ENCODE data around the gene RAPGEF3. TPM values are rescaled to one million over a fixed set of nuclear protein-coding genes. Genes with fewer than 3 reads are reported as not detected.

The RAPGEF3 gene
- total RNA-seq, 6 donors from 2014 or later: 19.0 to 94.0 (median 52.1) TPM

GRCh38 chr12:47733142-47733541 lies 25.5 kb downstream of the RAPGEF3 start:
- no peak for TF ChIP-seq POLR2A (IDR thresholded peaks at IDR 0.05)
- no peak for TF ChIP-seq CTCF (IDR thresholded peaks at IDR 0.05)
- no peak for TF ChIP-seq POLR2AphosphoS5 (IDR thresholded peaks at IDR 0.05)
- no peak for TF ChIP-seq EP300 (IDR thresholded peaks at IDR 0.05)
- Histone ChIP-seq H3K27ac (no peak overlapping the region), H3K9me3 (no peaks in the 10 kb centered on the region), H3K4me3 (no peak overlapping the region), H3K27me3 (no peaks in the 10 kb centered on the region), H3K4me1 (peaks cover 24 to 42% (median 29%) of the 10 kb centered on the region in 4 donors), H3K36me3 (peaks cover 0 to 1% (median 0%) of the 10 kb centered on the region in 4 donors)
- WGBS, 2 donors: 82% methylated on average over 4 of the region's 4 CpGs; no CpG with 5 or more reads in 1 of the 2 donors
- DNase-seq: no peak
- ATAC-seq (ENCODE audit: low FRiP score in 2 of 2): no peak

- Histone ChIP-seq H3K27me3 (no peaks in the 10 kb centered on the region), H3K4me3 (no peak overlapping the region), H3K4me1 (peaks cover 18 to 36% (median 24%) of the 10 kb centered on the region in 4 donors), H3K9me3 (no peaks in the 10 kb centered on the region), H3K36me3 (no peaks in the 10 kb centered on the region), H3K27ac (no peak overlapping the region)
- ATAC-seq (ENCODE audit: low FRiP score in 2 of 2): no peak
- TF ChIP-seq POLR2A (IDR thresholded peaks at IDR 0.05) (no peak), POLR2AphosphoS5 (IDR thresholded peaks at IDR 0.05) (no peak), CTCF (IDR thresholded peaks at IDR 0.05) (no peak), EP300 (IDR thresholded peaks at IDR 0.05) (no peak)
- DNase-seq: no peak
- 67 to 78% methylated on average over 2 of the region's 2 CpGs for WGBS, 2 donors
Measured at GRCh38 chr12:47732504-47732903, 26.2 kb downstream of the RAPGEF3 start.

GRCh38 chr12:47731723-47732122 lies 27.0 kb downstream of the RAPGEF3 start:
- WGBS, 2 donors: 78 to 86% methylated on average over 5 of the region's 5 CpGs
- no peak for ATAC-seq (ENCODE audit: low FRiP score in 2 of 2)
- Histone ChIP-seq H3K4me1 (peaks cover 10 to 30% (median 19%) of the 10 kb centered on the region in 4 donors), H3K27me3 (no peaks in the 10 kb centered on the region), H3K36me3 (no peaks in the 10 kb centered on the region), H3K9me3 (no peaks in the 10 kb centered on the region), H3K27ac (no peak overlapping the region), H3K4me3 (no peak overlapping the region)
- no peak for TF ChIP-seq EP300 (IDR thresholded peaks at IDR 0.05)
- no peak for TF ChIP-seq POLR2AphosphoS5 (IDR thresholded peaks at IDR 0.05)
- TF ChIP-seq POLR2A (IDR thresholded peaks at IDR 0.05): no peak
- TF ChIP-seq CTCF (IDR thresholded peaks at IDR 0.05): no peak
- DNase-seq: no peak

GRCh38 chr12:47730341-47730744 lies 28.3 kb downstream of the RAPGEF3 start:
- no peaks in the 10 kb centered on the region for H3K9me3 ChIP-seq
- ATAC-seq (ENCODE audit: low FRiP score in 2 of 2): peak in 1 of 2 donors; percentile 28
- no peaks in the 10 kb centered on the region for H3K36me3 ChIP-seq
- WGBS, 2 donors: 75 to 84% methylated on average over 8 of the region's 8 CpGs
- TF ChIP-seq POLR2A (IDR thresholded peaks at IDR 0.05): no peak
- TF ChIP-seq CTCF (IDR thresholded peaks at IDR 0.05): no peak
- no peak for TF ChIP-seq EP300 (IDR thresholded peaks at IDR 0.05)
- no peak for TF ChIP-seq POLR2AphosphoS5 (IDR thresholded peaks at IDR 0.05)
- peak overlapping the region in 3 of 4 donors; percentile 5 to 11 (median 6) for H3K27ac ChIP-seq
- no peaks in the 10 kb centered on the region for H3K27me3 ChIP-seq
- peak in 1 of 2 donors; percentile 50 for DNase-seq
- H3K4me3 ChIP-seq: no peak overlapping the region
- peaks cover 0 to 16% (median 7%) of the 10 kb centered on the region in 4 donors for H3K4me1 ChIP-seq

GRCh38 chr12:47729233-47729632 lies 29.4 kb downstream of the RAPGEF3 start:
- DNase-seq (no peak), ATAC-seq (ENCODE audit: low FRiP score in 2 of 2) (peak in 1 of 2 donors; percentile 38)
- Histone ChIP-seq H3K4me3 (no peak overlapping the region), H3K27me3 (no peaks in the 10 kb centered on the region), H3K9me3 (no peaks in the 10 kb centered on the region), H3K27ac (no peak overlapping the region), H3K4me1 (peaks cover 0 to 8% (median 0%) of the 10 kb centered on the region in 4 donors), H3K36me3 (no peaks in the 10 kb centered on the region)
- no peak for TF ChIP-seq POLR2A (IDR thresholded peaks at IDR 0.05)
- TF ChIP-seq CTCF (IDR thresholded peaks at IDR 0.05): no peak
- TF ChIP-seq POLR2AphosphoS5 (IDR thresholded peaks at IDR 0.05): no peak
- no peak for TF ChIP-seq EP300 (IDR thresholded peaks at IDR 0.05)
- WGBS, 2 donors: 66 to 67% methylated on average over 3 of the region's 3 CpGs

All from upper lobe of left lung (tissue), 6 donors.